AG04449 (cell line): ENCODE measurements around the gene CLCA1.
A peak's percentile ranks its signal among the peaks of the same experiment; 100 is the strongest.
"Not testable (repeated sequence)": the region's sequence is repeated elsewhere in the genome, so short reads cannot be mapped to it uniquely, and the experiment has no call there.

Source experiments
- CTCF ChIA-PET: fragments of 350-600 bp; formaldehyde crosslinking; extraction: SDS; loops from one replicate; lab custom pipeline; 2021; ENCODE audit warnings: antibody characterized with exemption; lab: Yijun Ruan, JAX
- POLR2A ChIA-PET: fragments of 400-600, 350-600 bp; formaldehyde crosslinking; extraction: SDS; loops from one replicate; lab custom pipeline; 2020; ENCODE audit warnings: antibody characterized with exemption, inconsistent platforms; lab: Yijun Ruan, JAX
- DNase-seq: peaks from one replicate; pipeline ENCODE4 v3.0.0-alpha.2; 2010; ENCODE audit warnings: low read depth, low spot score
- H3K4me3 ChIP-seq: 2 replicates; pipeline ENCODE4 v1.5.1; 2011; ENCODE audit warnings: low read depth, mild to moderate bottlenecking, control low read depth, low read length
- CTCF ChIP-seq: IDR thresholded peaks from one replicate; pipeline ENCODE4 v1.5.1; 2011; ENCODE audit warnings: mild to moderate bottlenecking, moderate library complexity, low read length, control low read depth, inconsistent platforms; ENCODE audit not compliant: insufficient read depth; ENCODE audit errors: missing control alignments

Gene CLCA1

GRCh38 chr1:86502125-86502646 lies 33.5 kb downstream of the CLCA1 start:
- CTCF ChIA-PET, result interaction anchor here (0.7 to 12.2 kb wide), 20 partner anchors 9 to 203 kb away, joined by 3 to 198 read pairs (median 6); partner anchors contain the start of genes ODF2L and SH3GLB1
- POLR2A ChIA-PET, H3K4me3 ChIP-seq, DNase-seq: not testable (repeated sequence)
- peak; percentile 7 for TF ChIP-seq CTCF

- DNase-seq, result no peak
- CTCF ChIA-PET, result interaction anchor here (0.7 to 12.2 kb wide), 16 partner anchors 15 to 144 kb away, joined by 3 to 198 read pairs (median 6); partner anchors contain the start of gene ODF2L
- H3K4me3 ChIP-seq, result no peak overlapping the region
- POLR2A ChIA-PET, result no interaction called here
- TF ChIP-seq CTCF, result no peak
Measured at GRCh38 chr1:86502721-86503405, 34.1 kb downstream of the CLCA1 start.

- CTCF ChIA-PET, result interaction anchor here (1.5 to 12.2 kb wide), 5 partner anchors 15 to 127 kb away, joined by 6 to 198 read pairs (median 61); no protein-coding TSS in a partner anchor
- no peak overlapping the region for H3K4me3 ChIP-seq
- POLR2A ChIA-PET, result no interaction called here
- no peak for TF ChIP-seq CTCF
- no peak for DNase-seq
Measured at GRCh38 chr1:86503406-86504136, 34.8 kb downstream of the CLCA1 start.

GRCh38 chr1:86504137-86504479 lies 35.4 kb downstream of the CLCA1 start:
- CTCF ChIA-PET, result interaction anchor here (1.5 to 12.2 kb wide), 7 partner anchors 9 to 127 kb away, joined by 6 to 198 read pairs (median 31); no protein-coding TSS in a partner anchor
- POLR2A ChIA-PET, result interaction anchor here (0.6 kb wide), 1 partner anchor 74 kb away, joined by 3 read pairs; no protein-coding TSS in a partner anchor
- no peak for DNase-seq
- TF ChIP-seq CTCF, result no peak
- H3K4me3 ChIP-seq, result no peak overlapping the region

- no peak overlapping the region for H3K4me3 ChIP-seq
- TF ChIP-seq CTCF, result no peak
- POLR2A ChIA-PET, result interaction anchor here (0.6 kb wide), 1 partner anchor 75 kb away, joined by 3 read pairs; no protein-coding TSS in a partner anchor
- CTCF ChIA-PET, result interaction anchor here (0.6 to 12.2 kb wide), 12 partner anchors 10 to 248 kb away, joined by 3 to 198 read pairs (median 6); partner anchors contain the start of gene CLCA2
- no peak for DNase-seq
Measured at GRCh38 chr1:86504895-86505563, 36.3 kb downstream of the CLCA1 start.
